HG03108 (cell line): ENCODE measurements around the gene CCDC24.

Experiments
- ATAC-seq: cut with Tn5 transposase; IDR thresholded peaks from one replicate; pipeline ENCODE4 v1.9.1; 2021; ENCODE audit warnings: moderate library complexity; ENCODE audit not compliant: unreplicated experiment

Gene CCDC24

GRCh38 chr1:44021156-44021555, 29.8 kb downstream of the CCDC24 start:
- ATAC-seq, result no peak

DNA sequence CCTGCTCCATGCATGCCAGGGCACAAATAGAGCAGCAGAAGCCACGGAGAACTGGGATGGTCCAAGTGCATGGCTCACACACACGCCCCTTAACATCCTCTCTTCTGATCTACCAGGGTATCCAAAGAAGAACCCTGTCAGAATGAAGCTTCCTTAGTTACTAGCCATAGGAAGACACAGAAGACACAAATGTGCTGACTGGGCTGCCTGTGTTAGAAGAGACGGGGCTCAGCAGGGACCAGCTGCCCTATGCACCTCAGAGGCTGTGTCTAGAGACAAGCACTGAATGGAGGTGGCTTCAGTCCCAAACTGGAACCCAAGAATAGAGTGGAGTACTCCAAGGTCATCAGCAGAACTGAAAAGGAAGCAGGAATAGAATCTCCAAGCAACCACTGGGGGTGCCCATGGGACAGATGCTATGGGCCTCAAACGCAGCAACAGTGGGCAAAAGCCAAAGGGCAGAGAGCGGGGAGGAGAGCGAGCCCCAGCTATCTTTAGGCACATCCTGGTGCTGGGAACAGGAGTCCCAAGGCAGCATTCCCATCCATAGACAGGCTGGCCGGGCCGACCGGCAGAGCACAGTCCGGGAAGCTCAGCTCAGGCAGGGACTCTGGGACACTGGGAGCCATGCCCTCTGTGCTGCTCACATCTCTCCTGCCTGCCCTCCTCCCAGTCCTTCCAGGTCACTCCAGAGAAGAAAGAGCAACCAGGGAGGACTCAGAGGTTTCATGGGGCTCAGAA, 30.4 kb downstream of the CCDC24 start:
- ATAC-seq, result no peak

GRCh38 chr1:44024031-44024902, 32.9 kb downstream of the CCDC24 start:
- ATAC-seq, result no peak

GRCh38 chr1:44024903-44025525, 33.6 kb downstream of the CCDC24 start:
- no peak for ATAC-seq

DNA sequence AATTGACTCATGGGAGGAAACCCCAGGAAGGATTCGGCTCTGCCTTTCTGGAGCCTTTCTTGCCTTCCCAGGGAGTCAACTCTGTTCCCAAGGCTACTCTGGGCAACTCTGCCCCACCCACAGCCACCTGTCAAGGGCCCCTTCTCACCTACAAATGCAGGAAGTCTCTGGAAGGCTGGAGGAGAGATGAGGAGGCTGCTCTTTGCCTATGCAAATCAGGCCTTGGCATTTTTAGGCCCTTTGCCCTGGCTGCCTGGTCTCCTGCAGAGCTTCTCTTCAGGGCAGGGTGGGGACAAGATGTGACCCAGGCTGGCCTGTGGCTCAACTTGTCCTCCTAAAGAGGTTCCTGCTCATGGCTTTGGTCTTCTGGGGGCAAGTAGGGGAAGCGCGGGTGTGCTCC, 34.4 kb downstream of the CCDC24 start:
- ATAC-seq, result no peak

- no peak for ATAC-seq
Measured at GRCh38 chr1:44027320-44027719, 35.9 kb downstream of the CCDC24 start.

- ATAC-seq, result peak; percentile 8
Measured at GRCh38 chr1:44029260-44029910, 38.0 kb downstream of the CCDC24 start.

DNA sequence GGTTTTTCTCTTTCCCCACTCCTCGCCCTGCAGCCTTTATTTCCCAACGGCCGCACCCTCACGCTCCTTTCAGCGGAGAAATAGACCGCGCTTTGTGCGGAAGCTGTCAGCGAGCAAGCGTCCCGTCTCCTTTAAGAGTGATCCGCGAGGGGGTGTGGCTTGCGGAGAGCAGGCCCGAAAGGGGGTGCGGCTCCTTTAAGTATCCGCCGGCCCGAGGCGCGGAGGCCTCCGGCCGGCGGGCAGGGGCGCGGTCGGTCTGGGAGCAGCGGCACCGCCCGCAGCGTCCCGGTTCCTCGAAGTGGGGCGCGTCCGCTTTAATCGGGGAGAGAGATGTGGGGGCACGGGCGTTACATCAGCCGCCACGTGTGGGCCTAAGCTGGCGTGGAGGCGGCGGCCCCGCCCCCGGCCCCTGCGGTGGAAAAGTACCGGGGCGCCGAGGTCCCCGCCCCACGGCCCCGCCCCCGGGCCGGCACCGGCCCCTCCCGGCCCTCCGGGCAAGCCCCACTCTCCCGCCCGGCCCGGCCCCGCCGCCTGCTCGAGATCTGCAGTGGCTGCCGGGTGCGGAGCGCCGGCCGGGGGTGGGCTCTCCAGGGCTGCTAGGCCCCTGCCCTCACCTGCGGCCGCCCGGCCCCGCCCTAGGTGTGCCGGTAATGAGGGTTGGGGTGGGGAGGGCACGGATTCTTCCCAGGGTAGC, 38.7 kb downstream of the CCDC24 start:
- peak; percentile 84 for ATAC-seq

- ATAC-seq, result peak; percentile 12
Measured at GRCh38 chr1:44030605-44031251, 39.3 kb downstream of the CCDC24 start.

DNA sequence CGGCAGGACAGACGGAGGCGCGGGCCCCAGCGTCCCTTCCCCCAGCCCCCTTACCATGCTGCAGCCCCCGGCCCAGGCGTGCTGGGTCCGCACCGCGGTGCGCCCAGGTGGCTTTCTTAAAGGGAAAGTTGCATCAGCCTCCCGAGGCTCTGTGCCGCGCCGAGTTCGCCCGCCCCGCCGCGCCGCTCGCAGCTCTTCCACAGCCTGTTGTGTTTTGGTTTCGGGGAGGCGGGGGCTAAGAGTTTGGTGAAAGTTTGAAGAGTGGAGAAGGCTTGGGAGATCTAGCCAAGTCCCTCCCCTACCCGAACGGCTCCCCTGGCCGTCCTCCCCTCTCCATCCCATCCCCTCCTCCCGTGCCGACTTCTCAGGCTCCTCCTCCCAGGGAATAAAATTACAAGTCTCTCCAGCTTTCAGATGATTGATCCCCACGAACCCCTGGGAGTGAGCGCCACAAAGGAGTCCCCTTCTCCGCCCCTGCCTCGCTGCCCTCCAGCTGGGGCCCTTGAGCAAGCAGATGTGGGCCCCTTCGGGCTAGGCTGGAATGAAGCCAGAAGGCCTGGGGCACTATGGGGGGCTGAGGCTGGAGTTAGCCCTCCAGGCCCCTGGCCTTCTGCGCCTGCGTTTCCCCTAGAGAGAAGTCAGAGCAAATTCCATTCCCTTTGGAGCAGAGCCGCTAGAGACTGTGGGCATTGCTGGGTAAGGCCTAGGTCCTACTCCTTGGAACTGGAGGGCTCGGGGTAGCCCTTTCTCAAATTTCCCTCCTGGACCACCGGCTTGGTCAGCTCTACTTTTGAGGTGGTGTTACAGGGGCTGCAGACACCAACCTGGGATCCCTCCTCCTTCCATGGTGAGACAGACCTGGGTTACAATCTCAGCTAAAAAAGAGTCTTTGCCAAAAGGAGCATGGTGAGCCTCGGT, 40.1 kb downstream of the CCDC24 start, which contains the start of gene SLC6A9:
Gene SLC6A9 (minus strand): TSS at position 211 of the 918 bp plus-strand sequence. CDS start 7,185 bp downstream, outside the sequence.
- no peak for ATAC-seq

GRCh38 chr1:44032170-44032790, 40.9 kb downstream of the CCDC24 start:
- no peak for ATAC-seq

DNA sequence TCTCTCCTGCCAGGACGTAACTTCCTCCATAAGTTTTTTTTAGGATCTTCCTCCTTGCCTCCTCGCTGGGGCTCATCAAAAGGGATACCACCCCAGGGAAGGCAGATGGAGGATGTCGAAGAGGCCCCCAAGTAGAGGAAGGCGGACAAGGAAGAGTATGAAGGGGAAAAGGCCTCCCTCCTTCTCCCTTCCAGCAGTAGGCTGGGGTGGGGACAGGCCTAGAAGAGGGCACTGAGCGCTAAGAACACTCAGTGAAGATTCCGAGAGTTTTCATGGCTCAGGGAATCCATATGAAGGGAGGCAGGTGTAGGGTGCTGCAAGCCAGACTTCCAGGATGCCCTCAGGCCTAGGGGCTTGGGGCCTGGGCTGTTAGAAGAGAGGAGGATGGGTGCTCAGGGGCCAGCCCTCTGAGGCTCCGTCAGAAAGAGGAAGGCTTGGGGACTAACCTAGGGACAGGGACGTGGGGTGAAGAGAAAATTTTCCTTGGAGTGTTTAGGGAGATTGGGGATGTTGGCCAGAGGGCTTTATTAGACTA, 41.7 kb downstream of the CCDC24 start:
- no peak for ATAC-seq

DNA sequence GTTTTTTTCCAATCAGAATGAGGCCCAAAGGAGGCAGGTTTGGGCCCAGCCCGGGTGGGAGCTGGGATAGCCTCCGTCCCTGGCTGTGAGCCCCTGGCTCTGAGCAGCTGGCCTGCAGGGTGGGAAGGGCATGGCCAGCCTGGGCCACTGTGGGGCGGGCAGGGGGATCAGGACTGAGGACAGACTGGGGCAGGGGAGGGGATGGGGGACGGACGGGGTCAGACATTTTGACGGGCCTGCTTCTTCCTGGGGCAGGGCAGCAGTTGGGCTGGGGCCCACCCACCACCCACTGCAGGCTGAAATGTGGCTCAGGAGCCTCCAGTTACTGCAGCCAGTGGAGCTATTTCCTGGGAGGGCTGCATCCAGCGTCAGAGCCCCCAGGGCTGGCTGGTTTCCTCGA, 42.4 kb downstream of the CCDC24 start:
- ATAC-seq, result no peak

- no peak for ATAC-seq
Measured at GRCh38 chr1:44034423-44034822, 43.0 kb downstream of the CCDC24 start.

- ATAC-seq, result no peak
Measured at GRCh38 chr1:44034976-44035716, 43.7 kb downstream of the CCDC24 start.

GRCh38 chr1:44035726-44036408, 44.5 kb downstream of the CCDC24 start:
- ATAC-seq, result no peak
